NCI-H128 (cell line): ENCODE measurements around the gene PIP4K2A.

Experiments
- DNase-seq: peaks from one replicate; lab custom pipeline; 2025; ENCODE audit not compliant: unreplicated experiment; lab: John Stamatoyannopoulos, UW

Gene PIP4K2A

DNA sequence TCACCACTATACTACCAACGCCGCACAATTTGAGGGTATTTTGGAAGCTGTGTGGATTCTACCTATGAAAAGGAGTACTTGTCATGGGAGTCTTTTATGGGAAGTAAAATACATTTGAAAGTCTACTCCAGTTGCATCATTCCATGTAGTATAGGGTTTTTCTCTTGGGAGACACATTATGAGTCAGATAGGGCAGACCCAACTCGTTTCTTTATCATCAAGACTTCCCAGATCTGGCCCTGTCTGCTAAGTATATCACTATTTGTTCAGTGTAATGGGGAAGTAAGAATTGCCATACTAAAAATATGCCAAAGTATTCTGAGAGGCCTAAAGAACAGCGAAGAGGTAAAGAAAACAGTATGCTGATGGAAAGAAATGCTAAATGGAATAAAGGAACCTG lies 224.9 kb downstream of the PIP4K2A start:
- no peak for DNase-seq

DNA sequence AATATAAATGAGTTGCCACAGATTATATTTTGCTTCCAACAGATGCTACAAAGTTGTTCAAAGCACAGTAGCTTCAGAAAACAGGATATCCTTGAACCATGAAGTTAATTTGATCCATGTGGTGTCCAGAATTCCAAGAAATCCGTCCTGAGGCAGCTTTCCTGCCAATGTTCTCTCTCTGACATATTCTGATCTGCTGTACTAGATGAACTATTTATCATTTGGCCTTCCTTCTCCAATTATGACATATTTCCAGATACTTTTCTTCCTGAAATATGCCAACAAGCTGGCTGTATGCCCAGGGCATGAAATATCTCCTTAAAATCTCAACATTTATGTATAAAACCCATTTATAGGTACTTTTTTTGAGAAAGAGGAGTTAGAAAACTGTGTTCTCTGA lies 227.9 kb downstream of the PIP4K2A start:
- no peak for DNase-seq
